GM21717 (cell line): Measurements from ENCODE around the gene LAMC3.

Experiments used
- ATAC-seq: cut with Tn5 transposase; IDR thresholded peaks from one replicate; pipeline ENCODE4 v1.9.1; 2021; ENCODE audit warnings: mild to moderate bottlenecking, moderate library complexity; ENCODE audit not compliant: unreplicated experiment

The LAMC3 gene

GRCh38 chr9:130977811-130978221 lies 31.2 kb upstream of the LAMC3 start:
- ATAC-seq, result no peak

GRCh38 chr9:130979591-130980385 lies 29.2 kb upstream of the LAMC3 start:
- no peak for ATAC-seq

- ATAC-seq, result no peak
Measured at GRCh38 chr9:130980526-130980925, 28.4 kb upstream of the LAMC3 start.

- no peak for ATAC-seq
Measured at GRCh38 chr9:130981002-130981755, 27.8 kb upstream of the LAMC3 start.

- ATAC-seq, result no peak
Measured at GRCh38 chr9:130981756-130982137, 27.2 kb upstream of the LAMC3 start.

GRCh38 chr9:130982636-130983358 lies 26.2 kb upstream of the LAMC3 start:
- ATAC-seq, result no peak

GRCh38 chr9:130983359-130983670 lies 25.7 kb upstream of the LAMC3 start:
- ATAC-seq, result no peak

GRCh38 chr9:130983970-130984369 lies 25.0 kb upstream of the LAMC3 start:
- ATAC-seq, result no peak

- no peak for ATAC-seq
Measured at GRCh38 chr9:130984521-130984920, 24.5 kb upstream of the LAMC3 start.

- ATAC-seq, result no peak
Measured at GRCh38 chr9:130985029-130985428, 23.9 kb upstream of the LAMC3 start.

- ATAC-seq, result no peak
Measured at GRCh38 chr9:130985606-130986162, 23.3 kb upstream of the LAMC3 start.

- ATAC-seq, result no peak
Measured at GRCh38 chr9:130986356-130986965, 22.5 kb upstream of the LAMC3 start.

- no peak for ATAC-seq
Measured at GRCh38 chr9:130987054-130987453, 21.9 kb upstream of the LAMC3 start.

- ATAC-seq, result no peak
Measured at GRCh38 chr9:130987738-130988399, 21.1 kb upstream of the LAMC3 start.

- ATAC-seq, result no peak
Measured at GRCh38 chr9:130988400-130988747, 20.6 kb upstream of the LAMC3 start.

GRCh38 chr9:130988905-130989304 lies 20.1 kb upstream of the LAMC3 start:
- ATAC-seq, result no peak

GRCh38 chr9:130989391-130989790 lies 19.6 kb upstream of the LAMC3 start:
- ATAC-seq, result no peak

- ATAC-seq, result no peak
Measured at GRCh38 chr9:130989891-130990290, 19.1 kb upstream of the LAMC3 start.

GRCh38 chr9:130990306-130990977 lies 18.5 kb upstream of the LAMC3 start:
- ATAC-seq, result no peak
